HG02588 (cell line): Measurements from ENCODE around the gene PARP6.

Experiments
- ATAC-seq: cut with Tn5 transposase; IDR thresholded peaks from one replicate; pipeline ENCODE4 v1.9.1; 2021; ENCODE audit warnings: mild to moderate bottlenecking, moderate library complexity; ENCODE audit not compliant: unreplicated experiment

PARP6 gene

GRCh38 chr15:72231833-72232478, 40.4 kb downstream of the PARP6 start:
- ATAC-seq: no peak

GRCh38 chr15:72231066-72231832, 41.1 kb downstream of the PARP6 start, which contains the start of gene PKM:
Gene PKM (minus strand): TSS chr15:72231190. CDS start chr15:72219097, 12,093 bp downstream.
- peak; percentile 44 for ATAC-seq

- no peak for ATAC-seq
Observed at GRCh38 chr15:72230197-72231065, 41.9 kb downstream of the PARP6 start.

GRCh38 chr15:72229947-72230196, 42.5 kb downstream of the PARP6 start:
- no peak for ATAC-seq

- no peak for ATAC-seq
Observed at GRCh38 chr15:72229076-72229946, 43.0 kb downstream of the PARP6 start.

GRCh38 chr15:72227720-72228119, 44.6 kb downstream of the PARP6 start:
- no peak for ATAC-seq

GRCh38 chr15:72227192-72227586, 45.2 kb downstream of the PARP6 start:
- no peak for ATAC-seq

GRCh38 chr15:72223278-72223677, 49.1 kb downstream of the PARP6 start:
- ATAC-seq: no peak

- no peak for ATAC-seq
Observed at GRCh38 chr15:72222393-72222792, 50.0 kb downstream of the PARP6 start.

GRCh38 chr15:72220687-72221086, 51.7 kb downstream of the PARP6 start:
- ATAC-seq: no peak

- ATAC-seq: no peak
Observed at GRCh38 chr15:72217216-72217615, 55.1 kb downstream of the PARP6 start.

- ATAC-seq: no peak
Observed at GRCh38 chr15:72216079-72216478, 56.3 kb downstream of the PARP6 start.

- ATAC-seq: no peak
Observed at GRCh38 chr15:72207558-72208085, 64.7 kb downstream of the PARP6 start.

- ATAC-seq: no peak
Observed at GRCh38 chr15:72206677-72207000, 65.7 kb downstream of the PARP6 start.

GRCh38 chr15:72205896-72206676, 66.3 kb downstream of the PARP6 start:
- ATAC-seq: no peak

- no peak for ATAC-seq
Observed at GRCh38 chr15:72205273-72205672, 67.1 kb downstream of the PARP6 start.

GRCh38 chr15:72203507-72203837, 68.9 kb downstream of the PARP6 start:
- no peak for ATAC-seq

- ATAC-seq: no peak
Observed at GRCh38 chr15:72202801-72203506, 69.4 kb downstream of the PARP6 start.

- ATAC-seq: no peak
Observed at GRCh38 chr15:72202302-72202701, 70.1 kb downstream of the PARP6 start.
